ENCODE measurements around the gene MXD4. TPM values are rescaled to one million over a fixed set of nuclear protein-coding genes. Genes with fewer than 3 reads are reported as not detected.
A peak's percentile ranks its signal among the peaks of the same experiment; 100 is the strongest.

MXD4 gene
- total RNA-seq, 2 experiments from 2014 or later, result 26.9 to 29.6 TPM

GRCh38 chr4:2299794-2300193 is 37.9 kb upstream of the MXD4 start:
- CTCF ChIA-PET, result no interaction called here
- no peaks in the 10 kb centered on the region for H3K27me3 Mint-ChIP-seq

GRCh38 chr4:2298532-2298991 is 36.7 kb upstream of the MXD4 start:
- H3K9me3 Mint-ChIP-seq, result no peaks in the 10 kb centered on the region
- peaks cover 9% of the 10 kb centered on the region for H3K4me1 Mint-ChIP-seq
- no peak for DNase-seq
- no peaks in the 10 kb centered on the region for H3K27me3 Mint-ChIP-seq
- H3K36me3 Mint-ChIP-seq (ENCODE audit: low read depth), result peaks cover 42% of the 10 kb centered on the region
- no peak overlapping the region for H3K27ac Mint-ChIP-seq
- ChIA-PET CTCF (no interaction called here), POLR2A (no interaction called here)
- no peak overlapping the region for H3K4me3 Mint-ChIP-seq

More at GRCh38 chr4:2299794-2300193, 37.9 kb upstream of the MXD4 start:
- no peak for DNase-seq
- H3K4me1 Mint-ChIP-seq, result peaks cover 8% of the 10 kb centered on the region
- no peak overlapping the region for H3K27ac Mint-ChIP-seq
- peaks cover 42% of the 10 kb centered on the region for H3K36me3 Mint-ChIP-seq (ENCODE audit: low read depth)
- H3K4me3 Mint-ChIP-seq, result no peak overlapping the region
- POLR2A ChIA-PET, result no interaction called here
- H3K9me3 Mint-ChIP-seq, result no peaks in the 10 kb centered on the region

- no peaks in the 10 kb centered on the region for H3K27me3 Mint-ChIP-seq
- H3K4me1 Mint-ChIP-seq, result peaks cover 9% of the 10 kb centered on the region
- no peak overlapping the region for H3K27ac Mint-ChIP-seq
- H3K4me3 Mint-ChIP-seq, result no peak overlapping the region
- CTCF ChIA-PET, result no interaction called here
- no peak for DNase-seq
- POLR2A ChIA-PET, result no interaction called here
- H3K36me3 Mint-ChIP-seq (ENCODE audit: low read depth), result peaks cover 40% of the 10 kb centered on the region
- no peaks in the 10 kb centered on the region for H3K9me3 Mint-ChIP-seq
Observed at GRCh38 chr4:2297606-2298531, 36.0 kb upstream of the MXD4 start.

GRCh38 chr4:2296631-2297601 is 35.0 kb upstream of the MXD4 start:
- peaks cover 40% of the 10 kb centered on the region for H3K36me3 Mint-ChIP-seq (ENCODE audit: low read depth)
- DNase-seq, result no peak
- H3K27ac Mint-ChIP-seq, result no peak overlapping the region
- H3K4me1 Mint-ChIP-seq, result peaks cover 11% of the 10 kb centered on the region
- ChIA-PET POLR2A (no interaction called here), CTCF (no interaction called here)
- no peak overlapping the region for H3K4me3 Mint-ChIP-seq
- no peaks in the 10 kb centered on the region for H3K27me3 Mint-ChIP-seq
- H3K9me3 Mint-ChIP-seq, result no peaks in the 10 kb centered on the region

GRCh38 chr4:2295900-2296442 is 34.1 kb upstream of the MXD4 start:
- Mint-ChIP-seq H3K36me3 (ENCODE audit: low read depth) (peaks cover 32% of the 10 kb centered on the region), H3K9me3 (no peaks in the 10 kb centered on the region), H3K27me3 (no peaks in the 10 kb centered on the region), H3K4me1 (peaks cover 17% of the 10 kb centered on the region), H3K27ac (no peak overlapping the region), H3K4me3 (no peak overlapping the region)
- ChIA-PET CTCF (no interaction called here), POLR2A (no interaction called here)
- DNase-seq, result no peak

- H3K9me3 Mint-ChIP-seq, result no peaks in the 10 kb centered on the region
- peaks cover 21% of the 10 kb centered on the region for H3K4me1 Mint-ChIP-seq
- H3K4me3 Mint-ChIP-seq, result no peak overlapping the region
- POLR2A ChIA-PET, result no interaction called here
- H3K36me3 Mint-ChIP-seq (ENCODE audit: low read depth), result peaks cover 28% of the 10 kb centered on the region
- DNase-seq, result no peak
- CTCF ChIA-PET, result no interaction called here
- no peak overlapping the region for H3K27ac Mint-ChIP-seq
- H3K27me3 Mint-ChIP-seq, result no peaks in the 10 kb centered on the region
Observed at GRCh38 chr4:2295500-2295899, 33.6 kb upstream of the MXD4 start.

- POLR2A ChIA-PET, result interaction anchor here (1.1 to 1.4 kb wide), 2 partner anchors 13 to 31 kb away, joined by 3 read pairs; partner anchors contain the start of gene MXD4
- no peaks in the 10 kb centered on the region for H3K9me3 Mint-ChIP-seq
- no peak overlapping the region for H3K4me3 Mint-ChIP-seq
- CTCF ChIA-PET, result no interaction called here
- peaks cover 8% of the 10 kb centered on the region for H3K36me3 Mint-ChIP-seq (ENCODE audit: low read depth)
- no peak overlapping the region for H3K27ac Mint-ChIP-seq
- no peaks in the 10 kb centered on the region for H3K27me3 Mint-ChIP-seq
- DNase-seq, result no peak
- peaks cover 27% of the 10 kb centered on the region for H3K4me1 Mint-ChIP-seq
Observed at GRCh38 chr4:2292646-2293108, 30.8 kb upstream of the MXD4 start.

GRCh38 chr4:2291705-2292645 is 30.1 kb upstream of the MXD4 start:
- peaks cover 25% of the 10 kb centered on the region for H3K4me1 Mint-ChIP-seq
- peaks cover 4% of the 10 kb centered on the region for H3K36me3 Mint-ChIP-seq (ENCODE audit: low read depth)
- no peak overlapping the region for H3K27ac Mint-ChIP-seq
- H3K27me3 Mint-ChIP-seq, result no peaks in the 10 kb centered on the region
- no peaks in the 10 kb centered on the region for H3K9me3 Mint-ChIP-seq
- no peak overlapping the region for H3K4me3 Mint-ChIP-seq
- ChIA-PET CTCF (interaction anchor here (1.6 kb wide), 1 partner anchor 10 kb away, joined by 7 read pairs; no protein-coding TSS in a partner anchor), POLR2A (interaction anchor here (0.8 to 2.0 kb wide), 5 partner anchors 10 to 121 kb away, joined by 3 to 16 read pairs (median 5); partner anchors contain the start of gene MXD4)
- DNase-seq, result no peak

GRCh38 chr4:2290974-2291704 is 29.2 kb upstream of the MXD4 start:
- H3K27ac Mint-ChIP-seq, result peak overlapping the region; percentile 7
- H3K9me3 Mint-ChIP-seq, result no peaks in the 10 kb centered on the region
- peak; percentile 77 for DNase-seq
- POLR2A ChIA-PET, result interaction anchor here (0.6 to 2.0 kb wide), 8 partner anchors 9 to 179 kb away, joined by 3 to 16 read pairs (median 4); partner anchors contain the start of genes CFAP99, HAUS3, POLN and RNF4
- CTCF ChIA-PET, result interaction anchor here (0.7 to 1.6 kb wide), 3 partner anchors 9 to 128 kb away, joined by 3 to 7 read pairs (median 3); partner anchors contain the start of genes CFAP99, MXD4 and ZFYVE28
- peaks cover 25% of the 10 kb centered on the region for H3K4me1 Mint-ChIP-seq
- no peak overlapping the region for H3K4me3 Mint-ChIP-seq
- H3K27me3 Mint-ChIP-seq, result no peaks in the 10 kb centered on the region
- H3K36me3 Mint-ChIP-seq (ENCODE audit: low read depth), result peaks cover 4% of the 10 kb centered on the region

GRCh38 chr4:2290488-2290887 is 28.6 kb upstream of the MXD4 start:
- Mint-ChIP-seq H3K27ac (peak overlapping the region; percentile 7), H3K4me1 (peaks cover 24% of the 10 kb centered on the region), H3K4me3 (no peak overlapping the region), H3K36me3 (ENCODE audit: low read depth) (peaks cover under 1% of the 10 kb centered on the region), H3K27me3 (no peaks in the 10 kb centered on the region), H3K9me3 (no peaks in the 10 kb centered on the region)
- ChIA-PET CTCF (interaction anchor here (0.7 to 1.6 kb wide), 3 partner anchors 9 to 128 kb away, joined by 3 to 7 read pairs (median 3); partner anchors contain the start of genes CFAP99, MXD4 and ZFYVE28), POLR2A (interaction anchor here (0.6 to 2.0 kb wide), 7 partner anchors 8 to 180 kb away, joined by 3 to 16 read pairs (median 4); partner anchors contain the start of genes CFAP99, HAUS3, POLN and ZFYVE28)
- DNase-seq, result no peak

- POLR2A ChIA-PET, result interaction anchor here (0.8 to 2.0 kb wide), 5 partner anchors 8 to 129 kb away, joined by 3 to 16 read pairs (median 5); partner anchors contain the start of genes CFAP99, HAUS3, POLN and ZFYVE28
- no peak for DNase-seq
- Mint-ChIP-seq H3K4me1 (peaks cover 23% of the 10 kb centered on the region), H3K27me3 (no peaks in the 10 kb centered on the region), H3K27ac (no peak overlapping the region), H3K36me3 (ENCODE audit: low read depth) (no peaks in the 10 kb centered on the region), H3K9me3 (no peaks in the 10 kb centered on the region), H3K4me3 (no peak overlapping the region)
- CTCF ChIA-PET, result interaction anchor here (1.0 kb wide), 1 partner anchor 28 kb away, joined by 3 read pairs; the partner anchor contains the start of gene MXD4
Observed at GRCh38 chr4:2289955-2290333, 28.0 kb upstream of the MXD4 start.
